Erythroblast (primary cell): ENCODE results near the gene ATIC.

Experiments
- DNase-seq, 2 experiments: peaks; one replicate each; lab custom pipeline; 2025; lab: John Stamatoyannopoulos, UW
- GATA1 ChIP-seq: IDR thresholded peaks from 2 replicates; pipeline ENCODE4 v1.6.1; 2011; ENCODE audit warnings: low read depth, mild to moderate bottlenecking, control low read depth, low read length, moderate library complexity
- POLR2A ChIP-seq: IDR thresholded peaks from 2 replicates; pipeline ENCODE4 v1.6.1; 2011; ENCODE audit warnings: mild to moderate bottlenecking, low read length

Gene ATIC

GRCh38 chr2:215360596-215360995 lies 48.7 kb downstream of the ATIC start:
- TF ChIP-seq GATA1: no peak
- no peak for TF ChIP-seq POLR2A
- DNase-seq: no peak

DNA sequence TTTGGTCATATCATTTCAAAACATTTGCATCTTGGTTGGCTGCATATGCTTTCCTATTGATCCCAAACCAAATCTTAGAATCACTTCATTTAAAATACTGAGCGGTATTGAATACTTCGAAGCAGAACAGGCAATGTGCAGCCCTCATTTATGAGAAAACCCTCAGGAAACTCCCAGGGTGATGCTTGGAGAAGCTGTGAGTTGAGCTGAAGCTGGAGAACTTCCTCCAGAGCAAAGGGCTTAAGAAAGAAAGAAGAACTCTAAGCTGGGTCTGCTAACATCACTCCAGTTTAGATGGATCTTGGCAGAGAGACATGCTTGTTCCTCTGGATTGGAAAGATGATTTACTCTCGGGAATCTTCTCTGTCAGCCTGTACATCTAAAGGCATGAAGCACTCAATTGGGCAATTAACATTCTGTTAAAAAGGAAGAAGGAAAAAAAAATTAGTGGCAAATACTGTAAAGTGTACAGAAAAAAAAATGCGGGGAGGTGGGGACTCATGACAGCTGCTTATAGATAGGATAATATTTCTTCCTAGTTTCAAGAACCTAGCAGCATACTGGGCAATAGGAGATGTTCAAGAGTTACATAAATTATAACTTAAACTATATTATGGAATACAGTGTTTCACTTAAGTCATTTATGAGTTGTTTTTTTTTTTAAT lies 49.5 kb downstream of the ATIC start:
- TF ChIP-seq POLR2A: no peak
- no peak for TF ChIP-seq GATA1
- no peak for DNase-seq

DNA sequence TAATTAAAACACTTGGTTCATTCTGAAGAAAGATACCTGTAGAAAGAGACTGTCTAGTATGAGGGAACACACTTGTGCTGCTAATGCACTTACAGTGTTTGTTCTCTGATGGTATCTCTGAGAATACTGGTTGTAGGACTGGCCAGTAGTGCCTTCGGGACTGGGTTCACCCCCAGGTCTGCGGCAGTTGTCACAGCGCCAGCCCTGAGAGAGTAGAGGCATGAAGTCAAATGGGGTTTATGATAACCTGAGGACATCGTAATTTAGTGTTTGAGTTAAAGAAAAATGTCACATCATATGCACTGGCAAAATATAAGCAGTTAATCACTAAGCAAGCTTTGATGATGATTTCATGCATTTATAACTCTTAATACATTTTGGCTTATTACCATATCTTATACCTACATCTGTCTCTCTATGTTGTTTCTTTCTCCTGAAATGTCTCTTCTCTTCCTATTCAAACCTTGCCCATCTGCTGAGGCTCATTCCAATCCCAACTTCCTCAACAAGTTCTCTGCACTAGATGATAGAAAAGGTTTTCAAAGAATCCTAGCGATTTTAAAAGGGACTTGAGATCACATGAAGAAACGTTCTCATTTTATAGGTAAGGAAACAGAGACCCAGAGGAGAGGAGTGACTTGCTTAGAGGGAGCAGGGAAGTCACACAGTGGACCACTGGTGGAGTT lies 50.2 kb downstream of the ATIC start:
- TF ChIP-seq GATA1 (no peak), POLR2A (no peak)
- no peak for DNase-seq

GRCh38 chr2:215362562-215362904 lies 50.7 kb downstream of the ATIC start:
- DNase-seq: no peak
- TF ChIP-seq POLR2A: no peak
- TF ChIP-seq GATA1: no peak

- TF ChIP-seq GATA1: no peak
- TF ChIP-seq POLR2A: no peak
- DNase-seq: no peak
Measured at GRCh38 chr2:215363039-215363438, 51.2 kb downstream of the ATIC start.

GRCh38 chr2:215363461-215364156 lies 51.8 kb downstream of the ATIC start:
- no peak for DNase-seq
- TF ChIP-seq GATA1: no peak
- TF ChIP-seq POLR2A: no peak

DNA sequence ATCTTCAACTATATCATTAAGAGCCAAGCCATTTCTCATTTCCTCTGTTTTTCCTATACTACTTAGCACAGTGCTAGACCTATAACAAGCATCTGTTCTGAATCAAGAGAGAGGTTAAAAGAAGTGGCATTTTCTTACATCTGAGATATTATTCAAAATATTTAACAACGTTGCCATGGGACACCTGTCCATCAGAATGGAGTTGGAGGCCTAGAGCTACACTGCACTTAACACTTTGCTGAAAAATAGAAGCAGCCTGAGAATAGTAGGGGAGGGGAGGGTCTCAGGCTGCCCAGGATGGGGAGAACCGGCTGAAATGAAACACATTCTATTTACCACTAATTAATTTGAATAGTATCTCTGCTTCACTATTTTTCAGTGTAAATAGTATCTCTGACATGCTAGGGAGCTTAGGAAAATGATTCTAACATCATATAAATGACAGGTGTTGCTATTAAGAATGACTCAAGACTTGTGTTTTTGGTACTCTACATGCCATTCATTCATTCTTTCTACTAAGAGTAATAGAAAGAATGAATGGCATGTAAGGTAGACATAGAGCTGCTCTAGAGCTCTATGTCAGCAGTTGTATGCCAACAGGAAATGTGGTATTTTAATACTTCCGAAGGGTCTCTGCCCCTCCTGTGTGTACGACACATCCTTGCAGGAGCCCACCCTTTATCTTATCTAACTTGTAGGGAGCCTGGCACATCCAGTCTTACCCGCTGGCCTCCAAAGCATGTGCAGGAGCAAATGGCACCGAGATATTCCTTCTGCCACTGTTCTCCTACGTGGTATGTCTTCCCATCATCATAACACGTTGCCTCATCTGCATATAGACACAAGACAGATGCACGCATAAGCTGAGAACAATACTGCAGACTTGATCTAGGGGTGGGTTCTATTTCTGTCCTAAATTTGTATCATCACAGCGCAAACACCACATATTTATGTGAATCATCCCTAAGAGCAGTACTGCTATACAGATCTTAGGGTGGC lies 52.6 kb downstream of the ATIC start:
- DNase-seq: no peak
- no peak for TF ChIP-seq GATA1
- no peak for TF ChIP-seq POLR2A

DNA sequence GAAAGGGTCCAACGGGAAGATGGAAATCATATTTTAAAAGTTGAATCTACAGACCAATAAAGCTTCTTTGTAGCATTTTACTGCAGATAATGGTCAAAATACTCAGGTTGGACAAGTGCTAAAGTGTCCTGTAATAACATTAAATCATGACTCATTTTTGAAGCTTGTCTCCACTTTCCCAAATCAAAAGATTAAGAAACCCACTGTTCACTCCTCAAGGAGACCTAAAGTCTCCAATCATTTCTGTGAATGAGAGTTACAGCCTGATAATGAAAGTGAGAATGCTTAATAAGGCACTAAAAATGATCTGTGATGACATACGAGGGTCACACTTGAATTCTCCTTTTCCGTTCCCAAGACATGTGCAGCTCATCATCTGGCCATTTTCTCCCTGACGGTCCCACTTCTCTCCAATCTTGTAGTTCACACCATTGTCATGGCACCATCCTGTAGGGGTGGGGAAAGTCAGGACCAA lies 53.4 kb downstream of the ATIC start:
- no peak for DNase-seq
- TF ChIP-seq GATA1 (no peak), POLR2A (no peak)

DNA sequence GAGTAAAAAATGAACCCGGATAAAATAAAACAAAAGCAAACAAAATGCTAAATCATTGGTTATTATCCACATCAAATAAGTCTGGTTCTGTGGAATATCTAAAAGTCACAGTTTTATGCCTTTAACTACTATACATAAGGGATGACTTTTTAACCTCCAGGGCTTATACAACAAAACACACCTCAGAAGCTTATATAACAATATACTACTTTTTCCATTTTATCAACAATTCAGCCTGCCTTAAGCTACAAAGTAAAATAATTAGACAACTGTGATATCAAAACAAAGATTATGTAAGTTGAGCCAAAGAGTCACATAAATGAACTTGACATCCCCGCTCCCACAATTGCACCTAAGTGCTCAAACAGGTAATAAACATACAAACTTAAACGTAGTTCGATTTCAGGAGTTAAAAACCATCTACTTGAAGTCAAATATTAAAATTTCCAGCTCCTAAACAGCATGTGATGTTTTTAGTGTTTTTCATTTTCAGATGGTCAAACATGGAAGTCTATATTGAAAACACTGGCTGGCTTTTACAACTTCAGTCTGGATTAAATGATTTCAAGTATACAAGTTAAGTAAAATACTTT lies 54.7 kb downstream of the ATIC start:
- no peak for DNase-seq
- TF ChIP-seq POLR2A (no peak), GATA1 (no peak)

DNA sequence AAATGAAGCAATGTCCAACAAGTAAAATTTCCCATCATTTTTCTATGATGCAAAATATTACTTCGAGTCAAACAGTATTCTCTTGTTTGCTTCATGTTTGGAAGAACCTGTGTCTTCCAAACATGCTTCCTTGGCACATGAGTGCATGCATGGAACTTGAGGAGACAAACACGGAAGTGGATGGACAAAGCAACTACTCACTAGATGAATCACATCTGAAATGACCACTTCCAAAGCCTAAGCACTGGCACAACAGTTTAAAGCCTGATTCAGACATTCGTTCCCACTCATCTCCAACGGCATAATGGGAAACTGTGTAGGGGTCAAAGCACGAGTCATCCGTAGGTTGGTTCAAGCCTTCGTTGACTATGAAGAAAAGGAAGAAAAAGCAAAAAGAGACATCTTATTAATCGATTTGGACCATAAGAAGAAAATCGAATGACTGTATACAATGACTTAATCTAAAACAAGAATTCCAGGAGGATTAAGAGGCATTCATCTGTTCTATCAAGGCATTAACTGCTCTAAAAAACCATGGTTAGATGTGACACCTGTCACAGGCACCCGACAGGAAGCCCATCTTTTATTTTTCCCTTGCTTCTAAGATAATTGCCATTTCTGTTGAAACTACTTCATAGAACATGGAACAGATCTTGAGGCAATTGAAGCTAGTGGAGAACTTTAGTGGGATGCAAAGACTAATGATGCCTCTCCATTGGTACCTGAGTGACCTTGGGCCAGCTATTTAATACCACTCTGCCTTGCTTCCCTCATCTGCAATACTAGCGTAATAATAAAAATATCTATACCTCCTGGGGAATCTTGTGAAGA lies 56.0 kb downstream of the ATIC start:
- DNase-seq: no peak
- no peak for TF ChIP-seq GATA1
- no peak for TF ChIP-seq POLR2A

GRCh38 chr2:215368493-215368809 lies 56.6 kb downstream of the ATIC start:
- DNase-seq: no peak
- TF ChIP-seq GATA1 (no peak), POLR2A (no peak)

DNA sequence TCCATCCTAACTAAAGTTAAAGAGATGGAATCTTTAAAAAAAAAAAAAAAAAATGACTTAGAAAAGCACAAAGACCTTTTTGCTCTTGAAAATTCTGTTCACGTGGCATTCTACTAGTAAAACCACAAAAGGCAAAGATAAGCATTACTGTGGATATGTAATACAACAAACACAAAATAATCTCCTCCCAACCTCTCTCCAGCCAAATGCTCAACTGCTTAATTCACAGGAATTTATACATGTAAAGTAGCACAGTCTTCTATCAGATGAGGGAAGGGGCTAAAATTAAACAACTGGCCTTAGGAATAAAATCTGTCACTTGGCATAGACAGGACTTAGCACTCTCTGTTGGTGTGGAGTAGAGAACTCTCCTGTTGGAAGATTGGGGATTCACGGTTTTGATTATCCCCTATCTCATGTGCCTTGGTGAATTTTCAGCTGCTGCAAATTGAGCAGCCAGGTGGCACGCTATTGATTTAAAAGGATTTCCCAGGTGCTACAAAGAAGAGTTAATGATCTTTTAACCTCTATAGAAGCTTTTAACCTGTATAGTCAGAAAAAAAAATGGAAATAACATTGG lies 57.4 kb downstream of the ATIC start:
- DNase-seq: peak in 1 of 2 experiments; percentile 10
- TF ChIP-seq GATA1: no peak
- no peak for TF ChIP-seq POLR2A
